H1 (cell line): ENCODE measurements around the gene CKAP5. TPM values are rescaled to one million over a fixed set of nuclear protein-coding genes. Genes with fewer than 3 reads are reported as not detected.

ENCODE experiments used
- CTCF ChIA-PET: fragments of 300-600 bp; sonication (Branson Sonifier 250); formaldehyde crosslinking; loops from one replicate; lab custom pipeline; 2021; ENCODE audit not compliant: partially characterized antibody; lab: Charles Lee
- POLR2A ChIA-PET: fragments of 300-600 bp; sonication (Branson Sonifier 250); formaldehyde crosslinking; loops from one replicate; lab custom pipeline; 2021; ENCODE audit warnings: inconsistent platforms; ENCODE audit not compliant: partially characterized antibody; lab: Charles Lee
- DNase-seq, 2 experiments: peaks; one replicate each; pipeline versions ENCODE4 v3.0.0 to v3.0.0-alpha.2; 2010 to 2022; ENCODE audit warnings: low spot score in 2 of 2, low read depth in 1 of 2, mixed read lengths in 1 of 2
- FAIRE-seq: peaks from 2 replicates; lab custom pipeline; 2011; peaks lifted over from hg19 to GRCh38; lab: Jason Lieb, UNC
- H2AFZ ChIP-seq: 2 replicates; pipeline ENCODE4 v1.8.1; 2012; ENCODE audit warnings: low read length, inconsistent platforms
- H2AK5ac ChIP-seq: 2 replicates; pipeline ENCODE4 v1.6.1; 2013; ENCODE audit warnings: low read depth, low read length
- H2BK120ac ChIP-seq: replicated peaks from 2 replicates; pipeline ENCODE3; 2013; ENCODE audit warnings: low read depth, low read length, inconsistent platforms
- H2BK12ac ChIP-seq: 2 replicates; pipeline ENCODE4 v1.6.1; 2013; ENCODE audit warnings: low read depth, low read length
- H2BK15ac ChIP-seq: 2 replicates; pipeline ENCODE4 v1.6.1; 2013; ENCODE audit warnings: low read length
- H2BK20ac ChIP-seq: 2 replicates; pipeline ENCODE4 v1.6.1; 2013; ENCODE audit warnings: low read length
- H2BK5ac ChIP-seq: 2 replicates; pipeline ENCODE4 v1.6.1; 2013; ENCODE audit warnings: low read depth, low read length
- H3K14ac ChIP-seq: 2 replicates; pipeline ENCODE4 v1.6.1; 2013; ENCODE audit warnings: inconsistent platforms; ENCODE audit not compliant: insufficient read length
- H3K18ac ChIP-seq: 2 replicates; pipeline ENCODE4 v1.6.1; 2013; ENCODE audit warnings: low read length; ENCODE audit errors: extremely low read depth
- H3K23ac ChIP-seq: 2 replicates; pipeline ENCODE4 v1.6.1; 2013; ENCODE audit warnings: inconsistent platforms; ENCODE audit not compliant: insufficient read length
- H3K23me2 ChIP-seq: 2 replicates; pipeline ENCODE4 v1.6.1; 2013; ENCODE audit warnings: low read depth, low read length
- H3K27ac ChIP-seq: 2 replicates; pipeline ENCODE4 v1.6.1; 2011; ENCODE audit warnings: low read depth, low read length, inconsistent platforms
- H3K27me3 ChIP-seq, 4 experiments: replicated peaks in 1 of 4; 1 replicate in 1 of 4; 2 replicates in 3 of 4; pipeline versions ENCODE4 v1.6.1 to v1.8.1; 2011 to 2013; ENCODE audit warnings: low read length in 3 of 4, mild to moderate bottlenecking in 3 of 4, inconsistent platforms in 2 of 4, mixed read lengths in 2 of 4, moderate library complexity in 1 of 4; ENCODE audit not compliant: control insufficient read depth in 3 of 4, insufficient read depth in 3 of 4; ENCODE audit errors: extremely low read depth in 1 of 4
- H3K36me3 ChIP-seq, 4 experiments: 2 replicates each; pipeline versions ENCODE4 v1.6.1 to v1.8.1; 2011 to 2013; ENCODE audit warnings: mild to moderate bottlenecking in 4 of 4, low read length in 3 of 4, moderate library complexity in 2 of 4, control low read depth in 1 of 4, inconsistent platforms in 1 of 4; ENCODE audit not compliant: insufficient read depth in 4 of 4, control insufficient read depth in 2 of 4
- H3K4ac ChIP-seq: replicated peaks from 2 replicates; pipeline ENCODE3; 2013; ENCODE audit warnings: low read length, low read depth, mixed read lengths, inconsistent platforms; ENCODE audit not compliant: insufficient read length
- H3K4me1 ChIP-seq, 4 experiments: replicated peaks in 1 of 4; 1 replicate in 1 of 4; 2 replicates in 3 of 4; pipeline versions ENCODE4 v1.6.1 to v1.8.1; 2011 to 2013; ENCODE audit warnings: low read length in 3 of 4, inconsistent platforms in 2 of 4, mixed read lengths in 1 of 4; ENCODE audit not compliant: insufficient read depth in 4 of 4, control insufficient read depth in 3 of 4
- H3K4me2 ChIP-seq, 2 experiments: 2 replicates each; pipeline versions ENCODE4 v1.6.1 to v1.8.1; 2011 to 2013; ENCODE audit warnings: low read depth in 2 of 2, low read length in 2 of 2, control low read depth in 1 of 2, inconsistent platforms in 1 of 2, mild to moderate bottlenecking in 1 of 2; ENCODE audit not compliant: insufficient read depth in 1 of 2
- H3K4me3 ChIP-seq, 4 experiments: fragments of 200-600, 300-600 bp in 1 of 4; sonication (generic), shearing (Covaris generic), sonication (Bioruptor Twin) in 1 of 4; 2 replicates each; pipeline versions ENCODE4 v1.5.1 to v1.8.1; 2011 to 2016; ENCODE audit warnings: low read length in 4 of 4, low read depth in 3 of 4, control low read depth in 2 of 4, inconsistent platforms in 2 of 4, mild to moderate bottlenecking in 2 of 4, mixed read lengths in 1 of 4, moderate library complexity in 1 of 4; ENCODE audit not compliant: insufficient read depth in 2 of 4; ENCODE audit errors: extremely low read depth in 1 of 4
- H3K56ac ChIP-seq: replicated peaks from 2 replicates; pipeline ENCODE3; 2013; ENCODE audit warnings: low read depth, mild to moderate bottlenecking, mixed read lengths, low read length, inconsistent platforms; ENCODE audit not compliant: insufficient read length
- H3K79me1 ChIP-seq: 2 replicates; pipeline ENCODE4 v1.6.1; 2013; ENCODE audit warnings: low read depth, low read length, control low read depth
- H3K79me2 ChIP-seq, 2 experiments: 2 replicates each; pipeline versions ENCODE4 v1.6.1 to v1.8.1; 2012 to 2013; ENCODE audit warnings: low read length in 2 of 2, mild to moderate bottlenecking in 2 of 2, inconsistent platforms in 1 of 2; ENCODE audit not compliant: insufficient read depth in 2 of 2, control insufficient read depth in 1 of 2
- H3K9ac ChIP-seq, 4 experiments: replicated peaks in 1 of 4; 1 replicate in 1 of 4; 2 replicates in 3 of 4; pipeline versions ENCODE4 v1.6.1 to v1.8.1; 2011 to 2013; ENCODE audit warnings: low read depth in 3 of 4, low read length in 3 of 4, control low read depth in 2 of 4, mild to moderate bottlenecking in 2 of 4, moderate library complexity in 2 of 4, inconsistent platforms in 1 of 4; ENCODE audit errors: extremely low read depth in 1 of 4
- H3K9me3 ChIP-seq, 2 experiments: 2 replicates each; pipeline versions ENCODE4 v1.6.1 to v1.8.1; 2012 to 2013; ENCODE audit warnings: mild to moderate bottlenecking in 2 of 2, moderate library complexity in 2 of 2, control low read depth in 1 of 2, inconsistent platforms in 1 of 2, low read depth in 1 of 2, low read length in 1 of 2, mixed read lengths in 1 of 2; ENCODE audit not compliant: insufficient read depth in 2 of 2
- H4K20me1 ChIP-seq, 2 experiments: replicated peaks in 1 of 2; 2 replicates each; pipeline versions ENCODE3 to v1.8.1; 2011 to 2013; ENCODE audit warnings: inconsistent platforms in 2 of 2, low read length in 2 of 2, mild to moderate bottlenecking in 1 of 2; ENCODE audit not compliant: insufficient read depth in 2 of 2, control insufficient read depth in 1 of 2
- H4K5ac ChIP-seq: 2 replicates; pipeline ENCODE4 v1.6.1; 2013; ENCODE audit warnings: low read length, low read depth, mixed read lengths, inconsistent platforms; ENCODE audit not compliant: insufficient read length
- H4K8ac ChIP-seq: 2 replicates; pipeline ENCODE4 v1.8.0; 2013; ENCODE audit warnings: mild to moderate bottlenecking, moderate library complexity, low read length, inconsistent platforms; ENCODE audit not compliant: insufficient read depth; ENCODE audit errors: extremely low read depth
- H4K91ac ChIP-seq: replicated peaks from 2 replicates; pipeline ENCODE3; 2013; ENCODE audit warnings: low read length, mixed read lengths, inconsistent platforms; ENCODE audit not compliant: insufficient read length
- EZH2 ChIP-seq: fragments of 200-600 bp; sonication (generic); IDR thresholded peaks from 2 replicates; pipeline ENCODE4 v1.7.1; 2012; ENCODE audit warnings: low read depth, mild to moderate bottlenecking, moderate library complexity, low read length, inconsistent platforms; ENCODE audit not compliant: severe bottlenecking
- MAFK ChIP-seq: IDR thresholded peaks from 2 replicates; pipeline ENCODE4 v1.6.1; 2012; ENCODE audit warnings: low read depth, mild to moderate bottlenecking, improper control_type of control experiment, low read length
- MAX ChIP-seq: IDR thresholded peaks from 2 replicates; pipeline ENCODE4 v1.6.1; 2012; ENCODE audit warnings: inconsistent platforms
- POLR2AphosphoS5 ChIP-seq: IDR thresholded peaks from 2 replicates; pipeline ENCODE4 v1.6.1; 2011; ENCODE audit warnings: low read depth, low read length
- TAF7 ChIP-seq: optimal IDR thresholded peaks from 2 replicates; pipeline ENCODE3; 2011; ENCODE audit warnings: low read depth, mild to moderate bottlenecking, inconsistent platforms, low read length, moderate library complexity, borderline replicate concordance
- USF2 ChIP-seq: IDR thresholded peaks from 2 replicates; pipeline ENCODE4 v1.6.1; 2011; ENCODE audit warnings: low read length, improper control_type of control experiment
- WGBS, 2 experiments: shearing (Covaris generic) in 1 of 2; methylation state at CpG; one replicate each; pipeline versions ENCODE4 v1.1.6 to v1.1.7; 2013 to 2015; ENCODE audit warnings: low lambda C conversion rate in 2 of 2, mixed read lengths in 2 of 2, inconsistent platforms in 1 of 2, low coverage in 1 of 2, missing lambda C conversion rate in 1 of 2; ENCODE audit not compliant: insufficient replicate concordance in 2 of 2, insufficient coverage in 1 of 2, insufficient read length in 1 of 2; ENCODE audit errors: extremely low coverage in 1 of 2, missing lambda C conversion rate in 1 of 2; 5-methylcytosine and 5-hydroxymethylcytosine counted together
- polyA plus RNA-seq, 7 experiments: library from polyadenylated mRNA; depleted of rRNA in 3 of 7; stranded (reverse) in 5 of 7; unstranded in 2 of 7; fragments of >200 nt in 5 of 7; fragments of 200-250 nt in 2 of 7; gene quantifications; 1 replicate in 5 of 7; 2 replicates in 1 of 7; 4 replicates in 1 of 7; pipeline versions ENCODE4 v1.2.1 to v1.2.3, GENCODE V29; 2011 to 2013; ENCODE audit warnings: missing spikeins in 2 of 7, mixed read lengths in 2 of 7
- total RNA-seq: library from RNA; stranded (reverse); fragmentation: NEBNext Ultra II Directional; extraction: Animal tissue kit (Norgen Biotek cat#: 25700); gene quantifications from 2 replicates; pipeline ENCODE4 v1.2.1, GENCODE V29; 2021

CKAP5 gene
- total and polyA plus RNA-seq, 2 of the 8 experiments (the other 6 are each of a cell fraction or from before 2014, with no cell fraction given) = 64.8 to 185 TPM

DNA sequence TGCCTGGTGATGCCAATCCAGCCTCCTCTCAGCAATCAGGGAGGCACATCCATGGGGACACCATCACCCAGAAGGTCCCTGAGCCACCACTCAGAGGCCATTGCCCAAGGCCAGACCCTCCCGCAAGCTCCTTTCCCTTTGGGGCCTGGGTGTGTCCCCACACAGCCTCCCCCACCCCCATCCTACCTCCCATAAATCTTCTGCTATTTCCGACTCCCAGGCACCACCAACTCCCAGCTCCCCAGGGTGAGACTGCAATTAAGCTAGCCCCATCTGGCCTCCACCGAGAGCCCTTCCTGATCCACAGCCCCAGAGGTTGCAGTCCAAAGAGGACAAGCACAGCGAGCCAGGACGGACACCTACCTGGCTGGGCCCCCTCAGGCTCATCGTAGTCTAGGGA lies 152.0 kb downstream of the CKAP5 start:
- Histone ChIP-seq H2BK20ac (no peak overlapping the region), H3K4me3 (no peak overlapping the region), H2BK120ac (no peak overlapping the region), H3K4ac (no peak overlapping the region), H4K5ac (no peak overlapping the region), H3K4me2 (no peak overlapping the region), H3K79me1 (no peaks in the 10 kb centered on the region), H3K18ac (no peak overlapping the region), H3K27me3 (no peaks in the 10 kb centered on the region), H3K79me2 (peaks cover 0 to 4% of the 10 kb centered on the region in 2 experiments; a peak in 1 of 4 replicates), H2BK12ac (no peak overlapping the region), H3K4me1 (no peaks in the 10 kb centered on the region; a peak in 1 of 7 replicates), H3K9me3 (no peaks in the 10 kb centered on the region), H3K23ac (no peak overlapping the region), H2AFZ (no peak overlapping the region), H3K56ac (no peak overlapping the region), H2BK5ac (no peak overlapping the region), H2BK15ac (no peak overlapping the region)
- ChIA-PET CTCF (interaction anchor here (0.7 to 2.0 kb wide), 5 partner anchors 8 to 16 kb away, joined by 3 to 6 read pairs (median 3); no protein-coding TSS in a partner anchor), POLR2A (interaction anchor here (1.3 kb wide), 1 partner anchor 19 kb away, joined by 3 read pairs; no protein-coding TSS in a partner anchor)
- no peak for FAIRE-seq
- no peak for DNase-seq
- TF ChIP-seq MAFK = no peak
- TF ChIP-seq MAX = no peak
- TF ChIP-seq EZH2 = no peak
- no peak for TF ChIP-seq USF2
- TF ChIP-seq POLR2AphosphoS5 = no peak
- TF ChIP-seq TAF7 = no peak
- TF ChIP-seq, all 59 proteins: peak for 0
- 92% methylated on average over 6 of the region's 6 CpGs; no CpG with 5 or more reads in 1 of the 2 experiments for WGBS, 2 experiments
- peaks cover 2% of the 10 kb centered on the region in 2 experiments for H4K20me1 ChIP-seq
- H4K8ac ChIP-seq = no peak overlapping the region
- H3K23me2 ChIP-seq = no peaks in the 10 kb centered on the region
- no peak overlapping the region for H4K91ac ChIP-seq
- H2AK5ac ChIP-seq = no peak overlapping the region
- H3K9ac ChIP-seq = no peak overlapping the region
- peaks cover 2 to 11% (median 6%) of the 10 kb centered on the region in 4 experiments; a peak in 3 of 8 replicates for H3K36me3 ChIP-seq
- no peak overlapping the region for H3K27ac ChIP-seq
- H3K14ac ChIP-seq = no peak overlapping the region
